CMK (cell line): ENCODE data around the gene TKTL1.

ENCODE experiments used
- DNase-seq: peaks from one replicate; pipeline ENCODE4 v3.0.0-alpha.2; 2010; ENCODE audit warnings: low read depth

The TKTL1 gene

GRCh38 chrX:154378059-154378798 lies 82.6 kb downstream of the TKTL1 start:
- no peak for DNase-seq

- DNase-seq, result peak; percentile 90
Measured at GRCh38 chrX:154378799-154379568, 83.4 kb downstream of the TKTL1 start, which contains the start of gene EMD. Gene EMD (plus strand): TSS chrX:154379295. CDS start chrX:154379485, 190 bp downstream.

GRCh38 chrX:154379569-154379951 lies 84.0 kb downstream of the TKTL1 start:
- DNase-seq, result no peak
